OCI-LY7 (cell line): Measurements from ENCODE around the gene MAP3K21. TPM values are rescaled to one million over a fixed set of nuclear protein-coding genes. Genes with fewer than 3 reads are reported as not detected.

Experiments used
- BruUV-seq: library from RNA; stranded (reverse); fragments of 400-500 nt; replicated peaks from 2 replicates; lab custom pipeline; 2021; lab: Mats Ljungman, UMichigan
- CTCF ChIA-PET: fragments of 300-600 bp; sonication (Branson Sonifier 250); formaldehyde crosslinking; loops from one replicate; lab custom pipeline; 2022; ENCODE audit warnings: antibody characterized with exemption; ENCODE audit not compliant: unreplicated experiment; lab: Charles Lee
- POLR2A ChIA-PET: fragments of 300-600 bp; sonication (Branson Sonifier 250); formaldehyde crosslinking; loops from one replicate; lab custom pipeline; 2022; ENCODE audit warnings: antibody characterized with exemption; lab: Charles Lee
- DNase-seq: peaks from one replicate; pipeline ENCODE4 v3.0.0-alpha.2; 2015; ENCODE audit warnings: low spot score
- H2AFZ ChIP-seq: fragments of 200-600 bp; sonication (generic), shearing (Covaris generic); 2 replicates; pipeline ENCODE4 v1.6.1; 2014; ENCODE audit warnings: mild to moderate bottlenecking, antibody characterized with exemption, low read length, moderate library complexity
- H3K27ac ChIP-seq: fragments of 200-600 bp; sonication (generic); 2 replicates; pipeline ENCODE4 v1.5.1; 2014; ENCODE audit warnings: mixed run types, low read depth, mild to moderate bottlenecking, moderate library complexity, low read length, inconsistent platforms; ENCODE audit not compliant: poor library complexity, severe bottlenecking
- H3K36me3 ChIP-seq: fragments of 200-600 bp; sonication (generic); 2 replicates; pipeline ENCODE4 v1.6.1; 2014; ENCODE audit warnings: mild to moderate bottlenecking, antibody characterized with exemption, low read length, moderate library complexity, mixed read lengths; ENCODE audit not compliant: insufficient read depth
- H3K4me1 ChIP-seq: fragments of 200-600 bp; sonication (generic); 2 replicates; pipeline ENCODE4 v1.5.1; 2014; ENCODE audit warnings: mild to moderate bottlenecking, low read length; ENCODE audit not compliant: insufficient read depth, poor library complexity, severe bottlenecking
- H3K4me2 ChIP-seq: fragments of 200-600 bp; sonication (generic); 2 replicates; pipeline ENCODE4 v1.6.1; 2014; ENCODE audit warnings: mild to moderate bottlenecking, low read length
- H3K4me3 ChIP-seq: fragments of 200-600 bp; sonication (generic); 2 replicates; pipeline ENCODE4 v1.5.1; 2014; ENCODE audit warnings: mild to moderate bottlenecking, low read depth, low read length; ENCODE audit not compliant: poor library complexity, severe bottlenecking
- H3K79me2 ChIP-seq: fragments of 200-600 bp; sonication (generic); 2 replicates; pipeline ENCODE4 v1.6.1; 2016; ENCODE audit warnings: low read depth, mild to moderate bottlenecking, low read length, moderate library complexity, mixed read lengths; ENCODE audit not compliant: insufficient read depth
- H3K9me2 ChIP-seq: fragments of 200-600 bp; sonication (generic); 2 replicates; pipeline ENCODE4 v1.6.1; 2016; ENCODE audit warnings: mild to moderate bottlenecking, low read length, mixed read lengths; ENCODE audit not compliant: insufficient read depth
- H3K9me3 ChIP-seq: fragments of 200-600 bp; sonication (generic); 2 replicates; pipeline ENCODE4 v1.6.1; 2014; ENCODE audit warnings: mild to moderate bottlenecking, mixed run types, low read length, mixed read lengths
- H4K20me1 ChIP-seq: fragments of 200-600 bp; sonication (generic); 2 replicates; pipeline ENCODE4 v1.6.1; 2014; ENCODE audit warnings: mild to moderate bottlenecking, antibody characterized with exemption, low read length, moderate library complexity, mixed read lengths; ENCODE audit not compliant: insufficient read depth
- CTCF ChIP-seq: fragments of 200-600 bp; sonication (generic); conservative IDR thresholded peaks from 2 replicates; pipeline ENCODE4 v1.5.1; 2014; ENCODE audit warnings: mild to moderate bottlenecking, antibody characterized with exemption, low read length, moderate library complexity, mixed read lengths
- EZH2phosphoT487 ChIP-seq: fragments of 200-600 bp; sonication (generic); IDR thresholded peaks from 2 replicates; pipeline ENCODE4 v1.6.1; 2018; ENCODE audit warnings: low read depth, borderline replicate concordance, mild to moderate bottlenecking, mixed run types, antibody characterized with exemption, low read length, moderate library complexity, mixed read lengths
- intact Hi-C: fragments of 100-400 bp; cut with micrococcal nuclease; formaldehyde crosslinking; loops from one replicate; pipeline ENCODE4 v1.10.0; 2022; ENCODE audit not compliant: unreplicated experiment
- total RNA-seq, 2 experiments: library from RNA; depleted of rRNA in 1 of 2; stranded (reverse); fragments of >200 nt in 1 of 2; shearing (Covaris generic) in 1 of 2; gene quantifications; 2 replicates each; pipeline ENCODE4 v1.2.3, GENCODE V29; 2014 to 2022

MAP3K21 gene
- total RNA-seq, 2 experiments from 2014 or later, result 1.3 to 1.8 TPM

- no peaks in the 10 kb centered on the region for H3K9me3 ChIP-seq
- ChIA-PET POLR2A (interaction anchor here (0.9 kb wide), 1 partner anchor 404 kb away, joined by 4 read pairs; no protein-coding TSS in a partner anchor), CTCF (no interaction called here)
- DNase-seq, result no peak
- no peak overlapping the region for H3K4me3 ChIP-seq
- no peak for TF ChIP-seq CTCF
- no peak for TF ChIP-seq EZH2phosphoT487
- intact Hi-C loops, result loop anchor here (5.0 kb wide), 1 partner anchor 89 kb away; no protein-coding TSS in a partner anchor
- no peaks in the 10 kb centered on the region for H3K4me1 ChIP-seq
- no peaks in the 10 kb centered on the region for H3K9me2 ChIP-seq
- H3K27ac ChIP-seq, result no peak overlapping the region
- no peaks in the 10 kb centered on the region for H3K79me2 ChIP-seq
- H2AFZ ChIP-seq, result no peak overlapping the region
- BruUV-seq, result no TSS peak
- H4K20me1 ChIP-seq, result no peaks in the 10 kb centered on the region
- no peaks in the 10 kb centered on the region for H3K36me3 ChIP-seq
- H3K4me2 ChIP-seq, result no peak overlapping the region
These were observed 63.6 kb downstream of the MAP3K21 start for GRCh38 chr1:233390842-233391737.

GRCh38 chr1:233393084-233393840 is 65.7 kb downstream of the MAP3K21 start:
- Histone ChIP-seq H3K4me3 (no peak overlapping the region), H3K9me2 (no peaks in the 10 kb centered on the region), H3K4me2 (no peak overlapping the region), H3K27ac (no peak overlapping the region), H3K4me1 (no peaks in the 10 kb centered on the region), H3K79me2 (no peaks in the 10 kb centered on the region), H3K9me3 (no peaks in the 10 kb centered on the region), H2AFZ (no peak overlapping the region), H4K20me1 (no peaks in the 10 kb centered on the region), H3K36me3 (no peaks in the 10 kb centered on the region)
- ChIA-PET POLR2A (no interaction called here), CTCF (no interaction called here)
- intact Hi-C loops, result loop anchor here (5.0 kb wide), 1 partner anchor 91 kb away; no protein-coding TSS in a partner anchor
- BruUV-seq, result no TSS peak
- TF ChIP-seq EZH2phosphoT487, result no peak
- TF ChIP-seq CTCF, result no peak
- no peak for DNase-seq
